Mucosa of gallbladder (tissue), 1 donor: ENCODE measurements around the gene PDLIM3. TPM values are rescaled to one million over a fixed set of nuclear protein-coding genes. Genes with fewer than 3 reads are reported as not detected.

Experiments
- DNase-seq: peaks from one replicate; pipeline ENCODE4 v3.0.0-alpha.2; 2020; ENCODE audit warnings: low spot score
- total RNA-seq: library from RNA; stranded (reverse); gene quantifications from one replicate; pipeline ENCODE4 v1.2.1, GENCODE V29; 2021
- donor health status: DM: no; HTN: no; CAD: no.

The PDLIM3 gene
- total RNA-seq, 1 donor from 2014 or later, result 85.5 TPM

DNA sequence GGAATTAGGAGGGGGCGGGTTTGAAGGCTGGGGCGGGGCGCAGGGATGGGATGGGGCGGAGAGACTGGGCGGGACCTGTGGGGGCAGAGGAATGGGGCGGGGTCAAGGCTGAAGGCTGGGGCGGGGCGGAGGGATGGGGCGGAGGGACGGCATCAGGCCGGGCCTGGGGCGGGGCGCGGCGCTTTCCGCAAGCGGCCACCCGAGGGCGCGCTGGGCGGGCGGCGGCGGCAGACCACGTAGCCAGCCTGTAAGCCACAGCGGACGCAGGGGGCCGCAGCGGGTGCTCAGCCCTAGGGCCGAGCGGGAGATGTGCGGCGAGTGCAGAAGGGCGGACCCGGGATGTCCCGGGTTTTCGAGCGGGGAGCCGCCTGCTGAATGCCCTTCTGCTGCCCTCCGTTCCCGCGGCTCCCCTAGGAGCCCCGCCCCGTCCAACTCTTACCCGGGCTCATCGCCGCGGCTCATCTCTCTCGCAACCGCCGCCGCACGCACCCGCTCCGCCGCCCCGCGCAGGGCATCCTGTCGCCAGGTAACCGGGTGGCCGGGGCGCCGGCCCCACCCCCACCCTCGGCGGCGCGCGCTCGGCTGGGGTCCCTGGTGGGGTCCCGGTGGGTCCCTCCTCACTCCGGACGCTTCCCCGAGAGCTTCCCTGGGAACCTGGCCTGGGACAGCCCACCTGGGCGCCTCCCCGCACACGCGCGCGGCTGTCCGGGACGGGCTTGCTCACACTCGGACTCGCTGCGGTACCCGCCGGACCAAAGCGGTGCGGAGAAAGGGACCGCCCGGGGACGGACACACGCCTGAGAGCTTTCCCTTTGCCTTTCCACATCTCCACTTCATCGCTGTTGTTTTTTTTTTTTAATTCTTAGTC, 63.8 kb downstream of the PDLIM3 start, which contains the start of gene CCDC110:
Gene CCDC110 (minus strand): TSS at position 499 of the 868 bp plus-strand sequence. CDS start 50 bp downstream, at position 449.
- DNase-seq, result peak; percentile 94

DNA sequence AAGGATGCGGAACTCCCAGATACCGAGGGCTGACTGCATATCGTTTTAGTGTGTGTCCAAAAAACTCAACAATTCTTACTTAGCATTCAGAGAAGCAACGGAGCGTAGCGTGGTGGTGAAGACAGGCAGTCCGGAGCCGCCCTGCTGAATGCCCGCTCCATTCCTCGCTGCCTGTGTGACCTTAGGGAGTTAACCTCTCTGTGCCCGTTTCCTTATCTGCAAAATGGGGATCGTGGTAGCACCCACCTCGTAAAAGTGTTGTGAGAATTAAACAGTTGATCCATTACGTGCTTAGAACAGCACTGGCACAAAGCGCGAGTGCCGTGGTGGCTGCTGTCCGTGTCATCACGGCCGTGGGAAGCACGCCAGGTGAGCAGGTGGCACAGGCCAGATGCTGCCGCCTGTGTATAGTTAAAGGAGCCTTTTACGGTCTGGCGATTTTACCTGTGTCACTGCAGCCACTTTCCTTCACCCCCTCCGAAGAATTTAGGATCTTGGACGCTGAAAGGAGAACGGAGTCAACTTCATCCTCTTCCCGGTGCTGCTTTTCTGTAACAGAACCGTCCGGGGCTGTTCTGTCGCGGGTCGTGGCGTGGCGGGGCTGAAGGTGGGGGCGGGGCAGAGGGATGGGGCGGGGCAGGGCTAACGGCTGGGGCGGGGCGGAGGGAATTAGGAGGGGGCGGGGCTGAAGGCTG, 64.7 kb downstream of the PDLIM3 start:
- peak; percentile 58 for DNase-seq

DNA sequence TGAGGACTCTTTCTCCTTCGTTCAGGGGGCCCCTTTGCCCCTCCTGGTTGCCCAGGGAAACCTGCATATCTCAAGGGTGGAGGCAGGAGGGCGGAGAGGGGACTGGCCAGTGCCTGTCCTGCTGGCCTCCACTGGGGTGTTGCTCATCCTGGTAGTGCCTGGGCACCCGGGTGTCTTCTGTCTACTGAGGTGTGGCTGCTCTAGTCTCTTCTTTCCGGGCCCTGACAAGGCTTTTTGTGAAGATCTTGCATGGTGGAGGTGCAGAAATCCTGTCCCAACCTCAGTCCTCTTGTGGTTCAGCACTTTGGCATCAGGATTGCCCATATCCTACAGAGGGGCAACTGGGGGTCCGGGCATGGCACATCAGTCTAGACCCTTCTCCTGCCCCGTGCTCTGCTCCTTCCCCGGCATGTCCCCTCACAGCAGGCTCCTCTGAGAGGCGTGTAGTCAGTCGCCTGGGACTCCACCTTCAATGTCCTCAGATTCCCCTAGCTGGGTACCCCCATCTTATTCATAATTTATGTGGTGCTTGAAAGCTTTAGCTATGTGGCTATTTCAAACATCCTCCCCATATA, 65.6 kb downstream of the PDLIM3 start:
- no peak for DNase-seq

DNA sequence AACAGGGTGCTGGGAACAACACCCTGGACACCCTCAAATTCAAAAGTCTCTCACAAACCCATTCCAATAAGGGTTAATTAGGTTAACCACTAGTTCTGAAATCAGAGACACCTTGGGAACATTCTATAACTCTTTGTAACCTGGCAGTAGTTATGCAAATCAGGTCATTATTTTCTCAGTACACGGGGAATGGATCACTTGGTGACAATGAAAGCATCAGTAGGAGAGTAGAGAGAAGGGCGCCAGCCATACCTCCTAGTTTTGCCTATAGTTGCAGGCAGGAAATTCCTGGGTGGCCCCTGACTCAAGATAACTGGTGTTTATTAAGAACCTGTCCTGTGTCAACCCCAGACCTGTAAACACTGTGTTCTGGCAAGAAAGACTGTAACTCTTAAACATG, 66.3 kb downstream of the PDLIM3 start:
- no peak for DNase-seq

DNA sequence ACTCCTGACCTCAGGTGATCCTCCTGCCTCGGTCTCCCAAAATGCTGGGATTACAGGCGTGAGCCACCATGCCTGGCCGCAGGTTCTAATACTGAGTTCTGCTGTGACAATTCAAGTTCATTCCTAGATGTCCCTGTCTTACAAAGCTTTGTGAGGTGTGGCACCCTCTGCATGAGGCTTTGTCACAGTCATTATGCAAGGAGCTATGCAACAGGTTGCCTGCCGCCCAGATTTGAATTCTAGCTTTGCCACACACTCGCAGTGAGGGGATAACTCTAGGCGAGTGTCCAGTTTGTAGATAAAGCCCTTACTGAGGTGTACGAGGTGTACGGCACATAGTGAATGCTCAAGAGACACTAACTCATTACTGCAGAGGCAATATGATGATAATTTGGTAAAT, 67.3 kb downstream of the PDLIM3 start:
- DNase-seq, result no peak

DNA sequence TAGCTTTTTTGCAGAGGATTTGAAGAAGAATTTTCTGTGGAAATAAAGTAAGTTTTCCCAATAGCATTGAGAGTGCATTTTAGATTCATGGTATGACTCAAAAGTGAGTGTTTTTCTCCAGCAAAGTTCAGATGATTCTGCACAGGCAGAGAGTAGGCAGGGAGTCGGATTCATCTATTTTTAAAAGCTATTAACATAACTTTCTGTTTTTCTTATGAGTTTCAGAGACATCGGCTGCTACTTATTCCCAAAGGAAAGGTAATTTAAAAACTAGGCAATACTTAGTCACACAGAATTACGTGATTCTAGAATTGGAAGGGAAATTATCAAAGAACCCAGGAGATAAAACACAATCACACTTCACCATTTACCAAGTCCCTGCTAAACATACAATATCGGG, 68.2 kb downstream of the PDLIM3 start:
- no peak for DNase-seq

DNA sequence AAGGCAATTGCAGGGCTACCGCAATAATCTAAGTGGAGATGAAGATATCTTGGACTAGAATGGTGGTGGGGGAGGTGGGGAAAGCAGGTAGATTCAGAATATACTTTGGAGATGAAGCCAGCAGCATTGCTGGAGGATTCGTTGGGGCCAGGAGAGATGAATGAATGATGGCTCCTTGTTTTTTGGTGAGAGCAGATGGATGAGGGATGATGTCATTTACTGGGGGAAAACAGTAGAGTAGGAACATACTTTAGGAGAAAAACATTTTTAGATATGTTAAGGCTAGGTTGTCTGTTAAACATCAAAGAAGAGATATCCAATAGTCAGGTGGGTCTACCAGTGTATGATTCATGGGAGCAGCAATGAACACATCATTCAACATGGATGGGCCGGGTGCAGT, 69.6 kb downstream of the PDLIM3 start:
- DNase-seq, result no peak

DNA sequence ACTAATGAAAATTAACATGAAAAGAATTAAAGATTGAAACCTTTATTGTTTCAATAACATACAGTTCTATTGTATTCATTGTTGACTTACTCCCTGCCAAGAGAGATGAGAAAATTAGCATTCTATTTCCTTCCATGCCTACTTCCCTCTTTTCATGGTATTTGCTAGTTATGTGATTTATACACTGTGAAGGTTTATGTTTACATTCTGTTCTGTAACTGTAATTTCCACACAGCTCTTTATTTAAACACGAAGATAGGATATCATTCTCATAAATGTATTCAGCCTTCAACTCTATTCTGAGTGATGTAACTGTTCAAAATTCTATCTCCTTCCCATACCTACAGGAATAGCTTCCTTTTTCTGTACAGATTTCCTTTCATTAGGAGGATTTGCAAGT, 70.4 kb downstream of the PDLIM3 start:
- DNase-seq, result no peak

DNA sequence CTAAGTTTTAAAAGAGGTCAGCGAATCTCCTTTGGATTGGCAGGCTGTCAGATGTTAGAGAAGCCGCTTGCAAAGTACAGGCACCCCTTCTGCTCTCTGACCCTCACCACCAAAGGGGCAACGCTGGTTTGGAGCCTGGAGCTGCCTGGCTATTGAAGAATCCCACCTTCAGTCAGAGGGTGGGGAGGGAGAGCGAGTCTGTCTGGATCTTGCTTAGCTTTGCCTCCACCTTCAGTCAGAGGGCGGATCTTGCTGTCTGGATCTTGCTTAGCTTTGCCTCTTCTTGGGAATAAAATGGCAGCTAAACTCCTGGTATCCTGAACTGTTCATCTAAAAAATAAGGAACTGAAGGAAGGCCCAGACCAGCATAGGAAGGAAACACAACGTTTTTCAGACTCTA, 71.1 kb downstream of the PDLIM3 start:
- DNase-seq, result no peak

DNA sequence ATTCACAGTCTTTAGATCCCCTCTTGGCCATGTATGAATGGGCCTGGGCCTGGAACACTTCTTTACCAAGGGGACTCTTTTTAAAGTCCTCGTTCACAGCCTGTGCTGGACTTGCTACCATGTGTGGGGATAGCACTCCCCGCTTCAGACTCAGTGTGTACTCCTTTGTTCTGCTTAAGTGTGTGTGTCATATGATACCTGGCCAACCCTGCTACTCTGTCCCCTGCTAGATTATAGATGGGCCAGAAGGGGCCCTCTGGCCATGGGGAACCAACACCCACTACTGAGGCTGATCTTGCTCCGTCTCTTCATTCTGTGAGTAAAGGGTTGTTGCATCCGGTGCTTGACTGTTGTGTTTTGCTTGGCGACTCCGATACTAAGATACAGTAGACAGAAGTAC, 71.8 kb downstream of the PDLIM3 start:
- no peak for DNase-seq

DNA sequence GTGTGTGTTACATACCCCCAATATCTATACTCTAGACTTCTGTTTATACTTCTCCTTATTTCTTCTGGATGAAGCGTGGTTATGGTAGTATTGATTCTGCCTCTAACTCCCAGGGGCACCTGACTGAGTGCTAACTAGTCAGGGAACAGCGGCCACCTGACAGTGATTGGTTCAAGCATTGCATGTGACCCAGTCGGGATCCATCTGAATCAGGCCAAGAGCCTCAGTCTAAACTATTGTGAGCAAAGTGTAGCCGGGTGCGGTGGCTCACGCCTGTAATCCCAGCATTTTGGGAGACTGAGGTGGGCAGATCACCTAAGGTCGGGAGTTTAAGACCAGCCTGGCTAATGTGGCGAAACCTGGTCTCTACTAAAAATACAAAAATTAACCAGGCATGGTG, 73.7 kb downstream of the PDLIM3 start:
- no peak for DNase-seq

DNA sequence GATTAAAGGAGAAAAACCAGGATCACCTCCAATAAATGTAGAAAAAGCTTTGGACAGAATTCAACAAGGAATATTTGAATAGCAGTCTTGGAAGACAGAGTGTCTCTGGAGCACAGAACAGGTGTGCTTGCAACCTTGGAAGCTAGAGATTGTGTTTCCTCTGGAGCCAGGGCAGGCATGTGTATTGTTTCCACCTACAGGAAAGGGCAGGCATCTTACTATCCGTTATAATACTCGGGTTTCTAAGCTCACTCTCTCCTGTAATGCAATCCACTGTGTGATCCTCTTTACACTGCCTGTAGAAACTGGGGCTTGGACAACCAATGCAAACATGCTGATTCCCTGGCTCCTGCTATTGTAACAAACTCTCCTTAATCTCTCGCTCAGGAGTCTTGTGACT, 78.2 kb downstream of the PDLIM3 start:
- no peak for DNase-seq

DNA sequence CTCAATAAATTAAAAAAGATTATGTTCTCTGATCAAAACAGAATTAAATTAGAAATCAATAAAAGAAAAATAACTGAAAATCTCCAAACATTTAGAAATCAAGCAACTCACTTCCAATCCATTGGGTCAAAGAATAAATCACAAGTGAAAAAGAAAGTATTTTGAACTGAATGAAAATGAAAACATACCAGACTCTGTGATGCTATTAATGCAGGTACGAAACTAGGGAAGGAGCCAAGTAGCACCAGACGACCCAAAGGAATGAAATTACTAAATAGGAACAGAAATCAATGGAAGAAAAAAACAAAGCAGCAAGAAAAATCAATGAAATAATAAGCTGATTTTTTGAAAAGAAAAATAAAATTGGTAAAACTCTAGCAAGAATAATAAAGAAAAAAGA, 79.2 kb downstream of the PDLIM3 start:
- no peak for DNase-seq

Other genes with a start within 250 kb of the PDLIM3 start
- gene LRP2BP, start 139.6 kb downstream of the PDLIM3 start, total RNA-seq, result 0.95 TPM
- gene ANKRD37, start 138.7 kb downstream of the PDLIM3 start, total RNA-seq, result 16.4 TPM
- 29.7 TPM for gene UFSP2, start 109.5 kb downstream of the PDLIM3 start, total RNA-seq
- 0.78 TPM for gene CCDC110, start 63.8 kb downstream of the PDLIM3 start, total RNA-seq